Measurements from ENCODE around the gene FBN2.

The FBN2 gene

GRCh38 chr5:128480906-128481633 is 57.0 kb downstream of the FBN2 start:
- TF ChIP-seq CTCF (IDR thresholded peaks at IDR 0.05; ENCODE audit: low read depth, low read length, missing control alignments), result no peak
- H3K4me3 ChIP-seq (ENCODE audit: low read depth, low read length), result no peak overlapping the region
- DNase-seq (ENCODE audit: low read depth), result no peak

- no peak for DNase-seq (ENCODE audit: low read depth)
These were observed 57.9 kb downstream of the FBN2 start for GRCh38 chr5:128480158-128480557.

DNA sequence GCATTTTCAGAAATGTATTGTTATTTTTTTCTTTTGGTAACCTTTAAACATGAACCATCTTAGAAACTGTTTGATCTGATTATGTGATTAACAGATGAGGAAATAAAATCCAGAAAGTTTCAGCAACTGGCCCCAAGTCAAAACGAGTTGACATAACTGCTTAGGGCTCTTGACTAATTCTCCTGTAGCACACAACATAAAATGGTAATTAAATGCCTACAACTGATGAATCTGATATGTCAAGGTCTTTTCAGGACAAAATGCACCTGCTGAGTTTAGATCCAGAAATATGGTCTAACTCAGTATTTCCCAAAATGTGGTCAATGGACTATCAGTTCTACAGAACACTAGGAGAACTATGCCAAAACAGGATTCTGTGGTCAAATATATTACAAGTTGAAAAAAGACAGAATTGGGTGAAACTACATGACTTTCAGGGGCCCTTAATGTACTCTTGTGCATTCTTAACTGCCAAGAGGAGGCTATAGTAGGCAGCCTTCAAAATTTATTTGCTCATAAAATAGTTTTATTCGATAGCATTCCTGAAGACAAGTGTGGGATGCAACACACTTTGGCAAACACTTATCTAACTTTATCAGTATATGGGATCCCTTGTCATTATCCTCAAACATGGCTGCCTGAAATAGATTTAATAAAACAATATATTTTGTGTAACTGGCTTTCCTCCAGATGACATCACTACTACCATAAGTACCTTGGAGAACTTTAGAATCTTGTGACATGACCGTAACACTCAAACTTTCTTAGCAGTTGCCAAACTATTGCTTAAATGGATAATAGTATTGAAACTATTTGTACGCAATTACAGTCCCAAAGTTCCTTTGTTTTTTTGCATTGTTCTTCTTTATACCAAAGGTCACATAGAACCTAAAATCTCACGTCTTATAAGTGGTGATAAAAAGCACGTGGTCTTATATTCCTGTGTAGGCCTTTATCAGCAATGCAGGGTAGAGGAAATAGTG is 59.4 kb downstream of the FBN2 start:
- TF ChIP-seq CTCF (IDR thresholded peaks at IDR 0.05; ENCODE audit: low read depth, low read length, missing control alignments), result no peak
- DNase-seq (ENCODE audit: low read depth), result no peak
- no peak overlapping the region for H3K4me3 ChIP-seq (ENCODE audit: low read depth, low read length)

More at GRCh38 chr5:128480158-128480557, 57.9 kb downstream of the FBN2 start:
- no peak overlapping the region for H3K4me3 ChIP-seq (ENCODE audit: low read depth, low read length)
- no peak for TF ChIP-seq CTCF (IDR thresholded peaks at IDR 0.05; ENCODE audit: low read depth, low read length, missing control alignments)

DNA sequence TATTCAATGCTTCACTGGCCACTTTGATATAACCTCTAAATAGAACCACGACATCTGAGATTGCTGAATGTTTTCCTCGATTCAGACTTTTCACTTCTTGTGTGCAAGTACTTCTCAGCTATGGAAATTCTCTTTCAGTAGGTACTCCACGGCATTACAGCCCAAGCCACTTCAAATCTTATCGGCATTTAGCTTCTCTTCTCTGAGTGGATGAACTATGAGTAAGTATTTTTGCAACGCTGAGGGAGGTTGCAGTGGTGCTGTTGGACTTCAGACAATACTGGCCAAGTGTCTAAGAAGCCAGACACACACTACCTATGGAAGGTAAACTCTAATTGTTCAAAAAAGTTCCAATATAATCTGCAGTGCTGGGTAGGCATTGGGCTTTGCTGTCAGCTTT is 60.1 kb downstream of the FBN2 start:
- no peak overlapping the region for H3K4me3 ChIP-seq (ENCODE audit: low read depth, low read length)
- TF ChIP-seq CTCF (IDR thresholded peaks at IDR 0.05; ENCODE audit: low read depth, low read length, missing control alignments), result no peak
- DNase-seq (ENCODE audit: low read depth), result no peak

DNA sequence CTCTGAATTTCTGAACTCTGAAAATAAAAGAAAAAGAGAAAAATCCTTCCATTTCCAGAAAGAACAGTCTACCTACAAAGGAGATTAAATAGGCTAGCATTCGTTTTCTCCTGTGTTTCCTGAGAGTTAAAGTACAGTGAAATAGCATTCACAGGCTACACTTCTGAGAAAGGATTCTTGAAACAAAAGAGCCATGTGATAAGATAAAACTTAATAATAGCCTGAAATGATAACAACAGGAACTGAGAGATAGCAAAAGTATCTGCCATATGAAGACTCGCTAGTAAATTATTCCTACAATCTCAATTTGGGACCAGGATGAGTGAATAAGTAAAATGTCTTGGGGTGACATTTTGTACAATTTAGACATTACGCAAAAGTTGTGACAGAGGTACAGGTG is 62.4 kb downstream of the FBN2 start:
- no peak for DNase-seq (ENCODE audit: low read depth)
- no peak overlapping the region for H3K4me3 ChIP-seq (ENCODE audit: low read depth, low read length)
- no peak for TF ChIP-seq CTCF (IDR thresholded peaks at IDR 0.05; ENCODE audit: low read depth, low read length, missing control alignments)

DNA sequence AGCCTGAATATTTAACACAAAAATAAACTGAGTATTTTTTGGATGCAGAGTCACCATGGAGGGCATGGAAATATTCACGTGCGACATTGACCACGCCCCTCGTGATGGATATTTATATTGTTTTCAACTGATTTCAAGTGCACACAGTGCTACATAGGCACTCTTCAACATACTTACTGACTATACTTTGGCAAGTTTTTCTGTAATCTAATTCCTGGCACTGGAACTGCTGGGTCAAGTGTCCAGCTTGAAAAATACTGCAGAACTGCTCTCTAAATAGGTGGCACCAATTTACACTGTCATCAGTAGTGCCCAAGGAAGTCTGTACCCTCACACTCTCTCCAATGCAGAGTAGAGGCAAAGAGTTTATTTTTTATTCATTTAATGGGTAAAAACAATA is 65.1 kb downstream of the FBN2 start:
- no peak for TF ChIP-seq CTCF (IDR thresholded peaks at IDR 0.05; ENCODE audit: low read depth, low read length, missing control alignments)

More for the DNA sequence above, 65.1 kb downstream of the FBN2 start:
- no peak for DNase-seq (ENCODE audit: low read depth)
- H3K4me3 ChIP-seq (ENCODE audit: low read depth, low read length), result no peak overlapping the region

Data from GM12864 (cell line).